Sciatic nerve (tissue), 2 donors: ENCODE measurements around the gene MREG. TPM values are rescaled to one million over a fixed set of nuclear protein-coding genes. Genes with fewer than 3 reads are reported as not detected.
"Not testable (repeated sequence)": the region's sequence is repeated elsewhere in the genome, so short reads cannot be mapped to it uniquely, and the experiment has no call there.

Experiments
- ATAC-seq: fragments of 200-7000 bp; cut with Tn5 transposase; one replicate; pipeline ENCODE4 v1.9.1; 2020; ENCODE audit warnings: mild to moderate bottlenecking, moderate library complexity
- DNase-seq: peaks from one replicate; pipeline ENCODE4 v3.0.0-alpha.2; 2020; ENCODE audit warnings: low spot score
- intact Hi-C: fragments of 100-400 bp; cut with DNase I; formaldehyde crosslinking; loops from one replicate; pipeline ENCODE4 v1.14.2; 2022
- total RNA-seq: library from RNA; stranded (reverse); fragmentation: NEBNext Ultra II Directional; extraction: Animal tissue kit (Norgen Biotek cat#: 25700); gene quantifications from one replicate; pipeline ENCODE4 v1.2.1, GENCODE V29; 2021
- donor health status: DM: no; HTN: no; CAD: no.
- donor health status: DM: no; HTN: no; CAD: no.

Gene MREG
- total RNA-seq, 1 donor from 2014 or later: 5.9 TPM

DNA sequence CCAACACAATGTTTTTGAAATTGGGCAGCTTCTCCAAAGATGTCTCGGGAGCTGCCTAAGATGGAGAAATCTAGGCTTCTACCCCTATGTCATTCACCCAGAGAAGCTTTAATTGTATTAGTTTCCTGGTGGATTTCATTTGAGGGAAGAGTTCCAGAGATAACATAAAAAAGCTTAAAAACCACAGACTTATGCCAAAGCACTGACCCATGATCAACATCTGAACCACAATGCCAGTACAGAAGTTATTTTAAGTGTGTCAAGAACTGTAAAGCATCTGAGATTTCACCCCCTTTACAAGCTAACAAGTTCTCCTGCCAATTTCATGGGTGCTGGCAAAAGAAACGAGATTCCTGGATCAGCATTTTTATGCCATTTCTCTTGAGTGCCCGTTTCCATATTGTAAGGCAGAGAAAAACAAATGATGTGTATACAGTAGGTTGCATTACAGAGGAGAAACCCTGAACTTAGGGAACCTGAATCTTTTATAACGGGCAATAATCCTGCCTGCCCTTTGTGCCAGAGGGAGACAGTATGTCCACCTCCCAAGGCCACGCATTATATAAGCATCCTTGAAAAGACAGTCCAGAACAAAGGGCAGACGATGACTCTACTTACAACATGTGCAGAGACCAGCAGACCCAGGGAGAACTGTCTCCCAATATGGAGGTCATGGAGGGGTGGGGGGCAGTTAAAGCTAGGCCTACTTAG is 44.1 kb downstream of the MREG start:
- no peak for ATAC-seq
- intact Hi-C loops: no loop called here

DNA sequence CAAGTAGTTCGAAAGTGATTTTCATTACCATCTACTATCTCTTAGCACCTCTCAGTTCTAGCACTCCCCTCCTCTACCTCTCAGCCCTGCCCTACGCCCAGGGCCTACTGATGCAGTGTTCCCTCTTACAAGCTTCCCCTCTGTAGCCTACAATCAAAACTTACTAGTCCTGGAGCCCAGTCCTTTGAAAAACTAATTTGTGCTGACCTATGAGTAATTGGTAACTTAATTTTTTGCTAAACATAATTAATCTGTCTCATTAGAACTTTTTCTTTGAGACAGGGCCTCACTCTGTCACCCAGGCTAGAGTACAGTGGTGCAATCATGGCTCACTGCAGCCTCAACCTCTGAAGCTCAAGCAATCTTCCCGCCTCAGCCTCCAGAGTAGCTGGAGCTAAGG is 44.9 kb downstream of the MREG start:
- intact Hi-C loops: no loop called here
- ATAC-seq: no peak
- no peak for DNase-seq

More for the DNA sequence above, 44.1 kb downstream of the MREG start:
- DNase-seq: no peak

DNA sequence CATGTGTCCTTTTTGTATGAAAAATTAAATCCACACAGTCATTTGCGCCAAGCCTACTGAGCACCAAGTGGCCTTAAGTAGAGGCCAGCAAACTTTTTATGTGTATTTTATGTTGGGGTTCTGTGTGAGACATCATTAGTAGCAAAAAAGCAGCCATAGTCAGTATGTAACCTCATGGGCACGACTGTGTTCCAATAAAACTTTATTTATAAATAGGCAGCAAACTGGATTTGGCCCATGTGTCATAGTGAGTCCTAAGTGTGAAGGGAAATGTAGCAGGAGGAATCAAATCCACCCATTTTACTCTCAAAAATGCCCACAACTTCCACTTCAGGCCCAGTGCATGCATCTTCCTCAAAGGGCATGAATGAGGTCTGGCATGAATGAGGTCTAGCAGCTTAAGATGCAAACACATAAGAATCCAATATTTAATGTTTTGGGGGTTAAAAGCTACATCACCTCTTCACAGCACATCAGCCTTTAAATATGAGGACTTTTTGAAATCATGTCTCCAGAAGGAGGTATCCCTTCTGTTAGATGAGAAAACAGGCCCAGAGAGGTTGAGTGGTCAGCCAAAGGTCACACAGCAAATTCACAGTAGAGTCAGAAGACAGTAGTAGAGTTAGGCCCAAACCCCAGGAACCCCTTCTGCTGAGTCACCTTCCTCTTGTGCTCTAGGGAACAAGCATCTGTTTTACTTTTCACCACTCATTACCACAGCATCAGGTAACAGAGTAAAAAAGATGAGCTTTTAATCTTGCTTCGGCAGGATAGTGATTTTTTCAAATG is 45.6 kb downstream of the MREG start:
- intact Hi-C loops: no loop called here
- ATAC-seq: no peak

DNA sequence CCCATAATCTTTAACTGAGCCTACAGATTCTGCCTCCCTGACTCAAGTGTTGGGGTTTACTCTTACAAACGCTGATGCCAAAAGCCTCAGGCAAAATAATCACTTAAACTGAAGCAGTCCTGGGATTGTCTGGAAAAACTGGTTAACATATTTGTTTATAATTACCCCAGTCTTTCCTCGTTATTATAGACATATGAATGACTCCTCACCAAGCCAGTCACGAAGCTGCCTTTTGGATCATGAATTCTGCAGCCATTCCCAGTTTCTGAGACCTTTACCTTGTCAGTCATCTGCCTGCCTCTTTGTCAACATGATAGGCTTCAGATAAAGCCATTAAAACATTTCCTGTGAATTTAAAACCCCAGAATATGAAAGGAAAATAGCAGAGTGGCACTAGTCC is 46.4 kb downstream of the MREG start:
- intact Hi-C loops: no loop called here
- DNase-seq (no peak), ATAC-seq (no peak)

More for the DNA sequence above, 45.6 kb downstream of the MREG start:
- DNase-seq: no peak

DNA sequence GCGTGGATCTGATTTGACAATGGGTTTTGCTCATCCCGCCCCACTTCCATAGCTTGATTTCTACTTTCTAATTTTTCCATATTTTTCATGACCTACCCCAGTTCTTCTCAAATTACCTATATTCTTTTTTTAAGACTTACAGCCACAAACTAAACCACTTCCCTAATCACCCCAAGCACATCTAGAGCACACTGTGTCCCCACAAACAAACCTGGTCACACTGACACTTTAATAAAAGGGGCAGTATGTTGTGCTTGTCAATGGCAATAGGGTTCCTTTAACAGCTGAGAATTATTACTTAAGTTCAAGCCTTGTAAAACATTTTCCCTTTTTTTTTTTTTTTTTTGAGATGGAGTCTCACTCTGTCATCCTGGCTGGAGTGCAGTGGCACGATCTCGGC is 47.1 kb downstream of the MREG start:
- no peak for DNase-seq
- intact Hi-C loops: no loop called here
- ATAC-seq: no peak

DNA sequence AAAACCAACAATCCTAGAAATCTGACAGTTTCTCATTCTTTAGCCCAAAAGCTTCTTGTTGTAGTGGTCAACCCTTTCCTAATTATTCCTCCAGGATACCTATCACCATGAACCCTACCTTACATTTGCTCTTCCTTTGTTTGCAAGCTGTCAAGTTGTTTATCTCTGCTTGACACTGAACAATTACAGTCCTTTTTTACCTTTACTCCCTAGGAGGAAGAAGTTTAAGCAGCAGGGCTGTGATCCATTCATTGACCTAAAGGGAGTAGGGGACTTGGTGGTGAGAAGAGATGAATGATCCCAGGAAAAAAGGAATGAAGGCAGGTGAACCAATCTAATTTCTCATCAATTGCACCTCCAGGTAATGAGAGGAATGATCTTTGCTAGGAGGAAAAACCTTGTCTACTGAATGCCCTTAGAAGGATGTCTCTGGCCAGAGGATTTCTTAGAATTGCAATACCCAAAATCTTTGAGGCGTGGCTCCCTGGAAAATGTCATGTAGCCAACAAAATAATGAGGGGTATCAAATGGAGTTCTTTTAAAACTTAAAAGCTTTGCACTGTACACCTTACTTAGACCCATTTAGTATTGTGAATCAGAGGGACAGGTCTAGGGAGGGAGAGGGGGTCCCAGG is 47.7 kb downstream of the MREG start:
- ATAC-seq: no peak
- intact Hi-C loops: no loop called here
- DNase-seq: no peak

DNA sequence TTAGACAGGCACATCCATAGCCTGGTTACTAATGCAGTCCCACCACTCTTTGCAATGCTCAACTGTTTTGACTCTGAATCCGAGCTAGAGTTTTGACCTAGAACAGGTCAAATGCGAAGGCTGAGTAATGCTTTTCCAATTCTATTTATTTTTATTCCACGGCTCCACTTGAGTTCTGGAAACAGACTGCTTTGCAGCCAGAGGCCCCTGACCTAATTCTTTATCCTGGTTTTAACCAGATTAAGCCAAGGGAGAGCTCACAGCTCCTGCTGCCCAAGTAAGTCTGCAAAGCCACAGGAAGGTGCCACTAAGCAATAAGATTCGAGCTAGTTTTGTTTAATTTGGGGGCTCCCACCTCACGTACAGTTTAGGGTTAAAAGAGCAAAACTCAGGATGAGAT is 51.4 kb downstream of the MREG start:
- DNase-seq (no peak), ATAC-seq (no peak)
- intact Hi-C loops: no loop called here

DNA sequence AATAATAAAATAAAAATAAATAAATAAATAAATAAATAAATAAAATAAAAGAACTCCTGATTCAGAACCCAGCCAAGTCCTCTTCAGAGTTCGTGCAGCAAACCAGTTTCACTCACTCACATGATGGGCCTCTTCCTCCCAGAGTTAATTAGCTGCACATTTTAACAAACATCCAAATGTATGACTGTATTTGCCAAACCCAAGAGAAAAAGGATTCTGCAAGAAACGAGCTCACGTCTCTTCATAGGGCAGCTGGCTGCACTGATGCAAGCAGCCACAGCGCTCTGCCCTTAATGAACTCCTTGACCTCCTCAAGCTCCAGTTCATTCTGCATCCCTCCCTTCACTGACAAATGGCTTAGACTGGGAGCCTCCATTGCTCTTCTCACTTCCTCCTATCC is 55.1 kb downstream of the MREG start:
- DNase-seq: no peak
- intact Hi-C loops: no loop called here
- ATAC-seq: no peak

DNA sequence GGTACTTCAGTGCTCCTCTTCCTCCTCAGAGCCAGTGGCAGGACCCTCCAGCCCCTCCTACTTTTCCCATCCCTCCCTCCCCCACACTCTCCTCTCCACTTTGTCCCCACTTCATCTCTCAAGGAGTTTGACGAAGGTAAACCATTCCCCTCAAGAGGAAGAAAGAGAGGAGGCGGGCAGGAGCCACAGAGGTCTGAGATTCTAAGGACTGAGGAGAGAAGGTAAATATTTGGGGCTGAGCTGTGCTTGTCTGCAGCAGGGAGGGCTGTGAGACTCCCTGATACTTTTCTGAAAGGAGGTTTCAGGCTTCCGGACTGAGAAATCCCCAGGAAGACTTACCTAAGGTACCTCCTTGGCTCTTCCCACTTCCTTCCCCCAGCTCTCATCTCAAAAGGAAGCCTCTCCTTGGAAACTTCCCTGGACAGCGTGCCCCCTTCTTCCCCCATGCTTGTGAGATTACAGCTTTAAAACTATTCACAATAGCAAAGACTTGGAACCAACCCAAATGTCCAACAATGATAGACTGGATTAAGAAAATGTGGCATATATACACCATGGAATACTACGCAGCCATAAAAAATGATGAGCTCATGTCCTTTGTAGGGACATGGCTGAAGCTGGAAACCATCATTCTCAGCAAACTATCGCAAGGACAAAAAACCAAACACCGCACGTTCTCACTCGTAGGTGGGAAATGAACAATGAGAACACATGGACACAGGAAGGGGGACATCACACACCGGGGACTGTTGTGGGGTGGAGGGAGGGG is 55.8 kb downstream of the MREG start:
- DNase-seq, ATAC-seq, intact Hi-C loops: not testable (repeated sequence)

DNA sequence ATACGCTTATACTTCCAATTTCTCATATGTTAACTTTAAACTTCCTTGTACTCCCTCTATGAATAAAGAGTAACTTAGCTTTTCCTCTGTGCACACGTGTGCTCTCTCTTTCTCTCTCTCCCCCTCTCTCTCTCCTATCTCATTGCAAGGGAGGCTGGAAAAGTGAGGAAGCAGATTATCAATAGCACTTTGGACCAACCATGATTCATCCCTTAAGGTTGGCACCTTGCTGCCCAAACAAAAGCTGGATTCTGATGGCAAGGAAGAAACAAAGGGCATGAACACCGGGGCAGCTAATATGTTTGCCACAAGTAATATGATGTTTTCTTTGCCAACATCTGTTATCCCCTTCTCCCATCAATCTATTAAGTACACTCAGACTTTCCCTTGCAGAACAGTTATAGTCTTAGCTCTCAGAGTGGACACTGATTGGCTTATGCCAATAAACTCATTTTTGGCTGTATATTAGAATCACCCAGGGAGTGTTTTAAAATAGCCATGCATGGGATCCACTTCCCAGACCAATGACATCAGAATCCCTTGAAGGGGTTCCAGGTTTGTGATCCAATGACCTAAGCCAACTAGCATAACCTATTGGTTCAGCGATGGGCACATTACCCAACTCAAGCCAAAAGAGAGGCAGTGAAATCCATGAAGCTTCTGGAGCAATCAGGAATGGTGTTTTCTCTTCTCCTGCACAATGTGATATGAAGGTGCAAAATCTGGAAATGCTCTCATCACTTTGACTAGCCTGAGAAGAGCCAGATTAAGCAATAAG is 60.3 kb downstream of the MREG start:
- intact Hi-C loops: loop anchor here (5.0 kb wide), 1 partner anchor 249 kb away; no protein-coding TSS in a partner anchor
- DNase-seq (no peak), ATAC-seq (no peak)

DNA sequence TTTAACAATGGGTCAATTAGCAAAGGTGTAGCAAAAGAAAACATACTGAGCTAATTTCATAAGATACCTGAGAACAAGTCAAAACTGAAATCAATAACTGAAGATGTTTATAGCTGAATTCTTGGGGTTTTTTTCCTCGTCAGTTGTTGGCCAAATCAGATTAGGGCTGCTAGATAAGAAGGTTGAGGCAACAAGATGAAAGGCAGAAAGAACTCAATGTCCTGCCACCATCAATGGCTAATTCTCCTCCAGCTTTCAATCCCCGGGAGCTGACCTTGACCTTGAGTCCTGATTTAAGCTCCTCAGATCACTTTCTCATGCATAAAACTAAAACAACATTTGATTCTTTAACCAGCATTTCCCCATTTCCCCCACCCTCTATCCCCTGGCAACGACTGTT is 61.8 kb downstream of the MREG start:
- ATAC-seq: no peak
- intact Hi-C loops: loop anchor here (5.0 kb wide), 1 partner anchor 251 kb away; no protein-coding TSS in a partner anchor
- DNase-seq: no peak

DNA sequence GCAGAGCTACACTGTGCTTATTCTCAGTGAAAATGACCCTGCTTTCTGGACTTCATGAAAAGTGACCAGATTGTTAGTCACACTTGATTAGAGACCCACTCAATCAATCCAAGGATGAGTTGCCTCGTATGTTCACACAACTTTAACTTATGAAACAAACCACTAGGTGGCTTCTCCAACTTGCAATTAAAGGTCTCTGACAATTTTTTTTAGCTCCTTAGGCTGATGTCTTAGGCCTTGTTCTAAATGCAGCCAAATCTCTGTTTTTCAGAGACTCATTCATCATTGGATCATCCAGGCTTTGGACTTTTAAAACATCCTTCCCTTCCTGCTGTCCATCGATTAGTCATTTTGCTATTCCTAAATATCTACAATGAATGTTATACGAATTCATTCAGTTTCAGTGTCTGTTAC is 63.4 kb downstream of the MREG start:
- DNase-seq (no peak), ATAC-seq (peak; percentile 38)
- intact Hi-C loops: loop anchor here (5.0 kb wide), 1 partner anchor 252 kb away; no protein-coding TSS in a partner anchor

DNA sequence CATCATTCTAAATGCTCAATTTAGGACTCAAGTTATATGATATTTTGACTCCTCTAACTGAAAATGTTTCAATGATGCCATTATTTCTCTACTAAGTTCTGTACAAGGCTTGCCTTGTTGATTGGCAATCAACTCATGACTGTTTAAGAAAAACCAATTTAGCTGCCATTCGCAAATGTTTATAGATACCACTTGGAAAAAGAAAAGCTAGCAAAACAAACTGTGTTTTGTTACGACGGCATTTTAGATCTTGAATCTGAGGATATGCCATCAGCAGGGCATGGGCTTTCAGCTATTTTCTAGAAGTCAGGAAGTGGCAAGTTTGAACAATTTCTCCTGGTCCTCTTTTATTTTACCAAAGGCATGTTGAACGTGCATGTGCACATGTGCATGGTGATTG is 65.3 kb downstream of the MREG start:
- intact Hi-C loops: no loop called here
- no peak for DNase-seq
- no peak for ATAC-seq

DNA sequence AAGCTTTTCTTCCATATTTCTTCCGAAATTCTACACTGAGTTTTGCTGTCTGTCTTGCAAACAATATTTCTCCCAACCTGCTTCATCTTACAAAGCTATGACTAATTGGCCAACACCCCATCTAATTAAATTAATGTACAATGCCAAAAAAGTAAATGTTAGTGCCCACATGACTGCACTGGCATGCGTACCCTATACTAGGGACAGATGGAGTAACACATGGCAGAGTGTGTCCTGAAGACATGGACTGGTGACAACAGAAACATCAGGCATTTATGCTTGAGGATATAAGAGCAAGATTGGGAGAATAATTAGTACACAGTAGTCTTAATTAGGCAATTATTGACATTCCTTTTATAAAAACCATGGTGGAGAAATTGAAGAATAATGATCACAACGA is 66.8 kb downstream of the MREG start:
- intact Hi-C loops: no loop called here
- DNase-seq (no peak), ATAC-seq (no peak)

DNA sequence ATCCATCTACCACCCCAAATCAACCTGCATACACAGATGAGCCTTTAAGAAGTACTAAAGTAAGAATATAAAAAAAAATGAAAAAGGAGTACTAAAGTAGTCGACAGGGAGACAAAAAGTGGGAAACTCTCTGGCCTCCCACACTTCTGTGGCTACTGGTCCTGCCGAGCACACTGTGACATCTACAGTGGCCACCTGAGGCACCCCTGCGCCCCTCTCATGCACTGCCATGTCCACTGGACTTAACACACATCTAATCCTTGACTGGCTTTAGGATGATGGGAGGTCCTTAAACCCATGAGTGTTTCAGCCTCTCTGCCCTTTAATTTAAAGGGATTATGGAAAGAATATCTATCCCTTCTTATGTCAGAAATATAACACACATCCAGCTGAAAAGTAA is 71.2 kb downstream of the MREG start:
- ATAC-seq (no peak), DNase-seq (no peak)
- intact Hi-C loops: no loop called here

DNA sequence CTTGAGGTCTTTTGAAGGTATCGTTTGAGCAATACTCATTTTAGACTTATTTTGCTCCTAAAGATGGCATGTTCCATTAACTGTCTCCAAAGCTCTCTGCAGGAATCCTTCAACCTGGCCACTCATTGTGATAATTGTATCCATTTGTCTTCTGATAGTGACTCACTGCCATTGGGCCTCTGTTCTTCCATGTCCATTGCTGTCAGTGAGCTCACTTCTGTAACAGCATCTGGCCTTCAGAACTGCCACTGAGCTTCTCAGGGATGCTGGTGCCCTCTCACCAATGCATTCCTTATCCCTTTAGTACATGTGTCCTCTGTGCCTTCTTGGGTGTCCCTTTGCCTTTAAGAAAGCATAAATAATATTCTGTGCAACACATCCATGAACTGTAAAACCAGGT is 71.6 kb downstream of the MREG start:
- no peak for ATAC-seq
- no peak for DNase-seq
- intact Hi-C loops: no loop called here

DNA sequence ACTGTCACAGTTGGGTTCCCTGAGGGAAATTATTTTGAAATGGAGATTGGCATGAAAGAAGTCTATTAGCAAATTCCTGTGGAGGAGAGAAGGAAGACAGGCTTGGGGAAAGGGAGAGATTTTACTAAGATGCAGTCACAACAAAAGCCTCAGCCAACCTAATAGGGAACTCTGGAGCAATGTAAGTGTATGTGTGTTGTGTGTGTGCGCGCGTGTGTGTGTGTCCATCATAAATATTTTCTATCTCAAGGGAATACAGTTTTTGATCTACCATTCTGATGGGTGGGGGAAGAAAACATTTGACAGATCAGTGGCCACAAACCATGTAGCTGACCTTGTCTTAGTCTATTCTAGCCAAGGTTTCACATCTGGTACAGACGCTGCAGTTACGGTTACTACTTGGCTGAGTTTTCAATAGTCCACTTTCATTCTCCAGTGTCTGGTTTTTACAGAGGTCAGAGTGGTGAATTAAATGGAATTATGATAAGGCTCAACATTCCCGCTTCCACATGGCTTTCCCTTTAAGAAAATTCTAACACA is 72.6 kb downstream of the MREG start:
- ATAC-seq (no peak), DNase-seq (no peak)
- intact Hi-C loops: no loop called here

DNA sequence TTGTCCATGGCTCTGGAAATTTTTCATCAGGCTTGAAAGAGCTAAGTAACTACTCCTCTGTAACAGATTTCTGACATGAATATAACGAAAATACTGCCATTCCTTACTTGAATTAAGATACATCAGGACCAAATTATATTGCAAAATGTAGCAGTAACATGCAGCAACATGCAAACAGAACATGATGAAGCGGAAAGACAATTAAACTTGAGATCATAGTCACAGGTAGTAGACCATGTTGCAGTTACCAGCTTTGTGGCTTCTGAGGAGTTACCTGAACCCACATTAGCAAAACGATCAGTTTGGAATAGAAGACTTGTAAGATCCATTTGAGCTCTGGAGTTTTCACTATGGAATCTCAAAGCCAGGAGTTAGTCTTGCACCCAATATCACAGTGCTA is 76.2 kb downstream of the MREG start:
- intact Hi-C loops: no loop called here
- DNase-seq: no peak
- no peak for ATAC-seq
